C1 segment of cervical spinal cord (tissue), 14 donors: ENCODE data around the gene MED22.

Source experiments
- DNase-seq, 14 donors: peaks; one replicate each; lab custom pipeline; 2025; lab: John Stamatoyannopoulos, UW

Gene MED22

GRCh38 chr9:133356391-133357091 lies 8.6 kb upstream of the MED22 start, which contains the start of the genes SURF1 and SURF2:
Gene SURF1, minus strand, starts transcription at chr9:133356487. Its CDS starts 34 bp downstream, at chr9:133356453.
Gene SURF2, plus strand, starts transcription at chr9:133356550. Its CDS starts 43 bp downstream, at chr9:133356593.
- peak in 13 of 14 donors; percentile 35 to 87 (median 65) for DNase-seq

GRCh38 chr9:133355881-133356357 lies 8.0 kb upstream of the MED22 start:
- peak in 1 of 14 donors; percentile 64 for DNase-seq

GRCh38 chr9:133354766-133355165 lies 6.8 kb upstream of the MED22 start:
- no peak for DNase-seq

GRCh38 chr9:133353548-133353947 lies 5.6 kb upstream of the MED22 start:
- DNase-seq: no peak

GRCh38 chr9:133352635-133353340 lies 4.9 kb upstream of the MED22 start:
- DNase-seq: no peak

- peak in 1 of 14 donors; percentile 16 for DNase-seq
Measured at GRCh38 chr9:133351908-133352634, 4.1 kb upstream of the MED22 start.

GRCh38 chr9:133351526-133351907 lies 3.6 kb upstream of the MED22 start:
- DNase-seq: no peak

- no peak for DNase-seq
Measured at GRCh38 chr9:133349965-133350616, 2.2 kb upstream of the MED22 start.

- DNase-seq: no peak
Measured at GRCh38 chr9:133348718-133349573, 1.0 kb upstream of the MED22 start.

- DNase-seq: peak in 2 of 14 donors; percentile 39 to 40
Measured at GRCh38 chr9:133347515-133347984, 381 bp downstream of the MED22 start.

- DNase-seq: no peak
Measured at GRCh38 chr9:133346021-133346785, 1.7 kb downstream of the MED22 start.

- no peak for DNase-seq
Measured at GRCh38 chr9:133345596-133345995, 2.3 kb downstream of the MED22 start.

GRCh38 chr9:133344979-133345378 lies 3.0 kb downstream of the MED22 start:
- DNase-seq: no peak

- DNase-seq: no peak
Measured at GRCh38 chr9:133344071-133344470, 3.9 kb downstream of the MED22 start.

- no peak for DNase-seq
Measured at GRCh38 chr9:133342570-133342969, 5.4 kb downstream of the MED22 start.

- DNase-seq: no peak
Measured at GRCh38 chr9:133342069-133342406, 5.9 kb downstream of the MED22 start.

- peak in 6 of 14 donors; percentile 6 to 43 (median 29) for DNase-seq
Measured at GRCh38 chr9:133341369-133342068, 6.4 kb downstream of the MED22 start.

GRCh38 chr9:133340916-133341315 lies 7.0 kb downstream of the MED22 start:
- no peak for DNase-seq

- peak in 1 of 14 donors; percentile 14 for DNase-seq
Measured at GRCh38 chr9:133340256-133340655, 7.7 kb downstream of the MED22 start.
